ENCODE measurements around the gene ICAM5. TPM values are rescaled to one million over a fixed set of nuclear protein-coding genes. Genes with fewer than 3 reads are reported as not detected.
"Not testable (repeated sequence)": the region's sequence is repeated elsewhere in the genome, so short reads cannot be mapped to it uniquely, and the experiment has no call there.

ICAM5 gene
- polyA plus RNA-seq, 4 donors: 0.10 to 0.54 (median 0.52) TPM; not detected in 1

- peaks cover 0 to 5% (median 0%) of the 10 kb centered on the region in 3 donors for H3K27me3 ChIP-seq (ENCODE audit: control insufficient read depth in 3 of 3, insufficient read depth in 3 of 3, low read length in 3 of 3)
- no peak for DNase-seq
- no peak for FAIRE-seq
- H3K27ac ChIP-seq (ENCODE audit: low read depth in 1 of 3, low read length in 2 of 3): no peak overlapping the region
- H3K4me1 ChIP-seq (ENCODE audit: control insufficient read depth in 3 of 3, insufficient read depth in 2 of 3, low read depth in 1 of 3, low read length in 2 of 3): no peaks in the 10 kb centered on the region
- H3K9me3 ChIP-seq (ENCODE audit: control insufficient read depth in 2 of 2, insufficient read depth in 1 of 2, low read depth in 1 of 2, low read length in 1 of 2): no peaks in the 10 kb centered on the region
- H3K4me3 ChIP-seq (ENCODE audit: low read depth in 1 of 3, low read length in 3 of 3): no peak overlapping the region
- WGBS, 3 donors: 85 to 90% (median 87%) methylated on average over 9 of the region's 9 CpGs
- H3K36me3 ChIP-seq (ENCODE audit: control insufficient read depth in 3 of 3, insufficient read depth in 2 of 3, low read depth in 1 of 3, low read length in 3 of 3): peaks cover 0 to 11% (median 3%) of the 10 kb centered on the region in 3 donors
These were observed 11.8 kb upstream of the ICAM5 start for GRCh38 chr19:10277795-10278589.

GRCh38 chr19:10278935-10279334 lies 10.8 kb upstream of the ICAM5 start:
- Histone ChIP-seq H3K4me1 (ENCODE audit: control insufficient read depth in 3 of 3, insufficient read depth in 2 of 3, low read depth in 1 of 3, low read length in 2 of 3) (no peaks in the 10 kb centered on the region), H3K9me3 (ENCODE audit: control insufficient read depth in 2 of 2, insufficient read depth in 1 of 2, low read depth in 1 of 2, low read length in 1 of 2) (no peaks in the 10 kb centered on the region), H3K27me3 (ENCODE audit: control insufficient read depth in 3 of 3, insufficient read depth in 3 of 3, low read length in 3 of 3) (peaks cover 0 to 5% (median 0%) of the 10 kb centered on the region in 3 donors), H3K4me3 (ENCODE audit: low read depth in 1 of 3, low read length in 3 of 3) (no peak overlapping the region), H3K27ac (ENCODE audit: low read depth in 1 of 3, low read length in 2 of 3) (no peak overlapping the region), H3K36me3 (ENCODE audit: control insufficient read depth in 3 of 3, insufficient read depth in 2 of 3, low read depth in 1 of 3, low read length in 3 of 3) (peaks cover 0 to 19% (median 3%) of the 10 kb centered on the region in 3 donors)
- no peak for DNase-seq
- no peak for FAIRE-seq
- WGBS, 3 donors: 96 to 100% (median 99%) methylated on average over 1 of the region's 1 CpG

- WGBS, 3 donors: 74 to 87% (median 76%) methylated on average over 5 of the region's 5 CpGs
- Histone ChIP-seq H3K4me3 (ENCODE audit: low read depth in 1 of 3, low read length in 3 of 3) (no peak overlapping the region), H3K4me1 (ENCODE audit: control insufficient read depth in 3 of 3, insufficient read depth in 2 of 3, low read depth in 1 of 3, low read length in 2 of 3) (no peaks in the 10 kb centered on the region), H3K27ac (ENCODE audit: low read depth in 1 of 3, low read length in 2 of 3) (no peak overlapping the region), H3K36me3 (ENCODE audit: control insufficient read depth in 3 of 3, insufficient read depth in 2 of 3, low read depth in 1 of 3, low read length in 3 of 3) (peaks cover 0 to 25% (median 4%) of the 10 kb centered on the region in 3 donors), H3K27me3 (ENCODE audit: control insufficient read depth in 3 of 3, insufficient read depth in 3 of 3, low read length in 3 of 3) (peaks cover 0 to 5% (median 0%) of the 10 kb centered on the region in 3 donors), H3K9me3 (ENCODE audit: control insufficient read depth in 2 of 2, insufficient read depth in 1 of 2, low read depth in 1 of 2, low read length in 1 of 2) (no peaks in the 10 kb centered on the region)
- FAIRE-seq: no peak
- DNase-seq: no peak
These were observed 9.9 kb upstream of the ICAM5 start for GRCh38 chr19:10279737-10280442.

GRCh38 chr19:10282043-10282442 lies 7.7 kb upstream of the ICAM5 start:
- peaks cover 0 to 29% (median 2%) of the 10 kb centered on the region in 3 donors for H3K36me3 ChIP-seq (ENCODE audit: control insufficient read depth in 3 of 3, insufficient read depth in 2 of 3, low read depth in 1 of 3, low read length in 3 of 3)
- H3K9me3 ChIP-seq (ENCODE audit: control insufficient read depth in 2 of 2, insufficient read depth in 1 of 2, low read depth in 1 of 2, low read length in 1 of 2): not testable (repeated sequence)

GRCh38 chr19:10283301-10284064 lies 6.3 kb upstream of the ICAM5 start:
- Histone ChIP-seq H3K4me3 (ENCODE audit: low read depth in 1 of 3, low read length in 3 of 3) (no peak overlapping the region), H3K27ac (ENCODE audit: low read depth in 1 of 3, low read length in 2 of 3) (no peak overlapping the region), H3K27me3 (ENCODE audit: control insufficient read depth in 3 of 3, insufficient read depth in 3 of 3, low read length in 3 of 3) (peaks cover 0 to 24% (median 3%) of the 10 kb centered on the region in 3 donors), H3K9me3 (ENCODE audit: control insufficient read depth in 2 of 2, insufficient read depth in 1 of 2, low read depth in 1 of 2, low read length in 1 of 2) (no peaks in the 10 kb centered on the region), H3K36me3 (ENCODE audit: control insufficient read depth in 3 of 3, insufficient read depth in 2 of 3, low read depth in 1 of 3, low read length in 3 of 3) (peaks cover 0 to 27% (median 2%) of the 10 kb centered on the region in 3 donors), H3K4me1 (ENCODE audit: control insufficient read depth in 3 of 3, insufficient read depth in 2 of 3, low read depth in 1 of 3, low read length in 2 of 3) (peaks cover 0 to 19% (median 0%) of the 10 kb centered on the region in 3 donors)
- WGBS, 3 donors: 29 to 72% (median 44%) methylated on average over 23 of the region's 23 CpGs
- DNase-seq (no peak), FAIRE-seq (no peak)

More at GRCh38 chr19:10282043-10282442, 7.7 kb upstream of the ICAM5 start:
- H3K27me3 ChIP-seq (ENCODE audit: control insufficient read depth in 3 of 3, insufficient read depth in 3 of 3, low read length in 3 of 3); DNase-seq; H3K27ac ChIP-seq (ENCODE audit: low read depth in 1 of 3, low read length in 2 of 3); FAIRE-seq; H3K4me1 ChIP-seq (ENCODE audit: control insufficient read depth in 3 of 3, insufficient read depth in 2 of 3, low read depth in 1 of 3, low read length in 2 of 3); H3K4me3 ChIP-seq (ENCODE audit: low read depth in 1 of 3, low read length in 3 of 3): not testable (repeated sequence)
- 84 to 93% (median 92%) methylated on average over 5 of the region's 5 CpGs for WGBS, 3 donors

GRCh38 chr19:10284065-10284959 lies 5.4 kb upstream of the ICAM5 start:
- 90 to 93% (median 91%) methylated on average over 34 of the region's 34 CpGs for WGBS, 3 donors

GRCh38 chr19:10284960-10285278 lies 4.8 kb upstream of the ICAM5 start:
- no peaks in the 10 kb centered on the region for H3K9me3 ChIP-seq (ENCODE audit: control insufficient read depth in 2 of 2, insufficient read depth in 1 of 2, low read depth in 1 of 2, low read length in 1 of 2)
- H3K27me3 ChIP-seq (ENCODE audit: control insufficient read depth in 3 of 3, insufficient read depth in 3 of 3, low read length in 3 of 3): peaks cover 0 to 33% (median 10%) of the 10 kb centered on the region in 3 donors
- no peak for FAIRE-seq
- no peak overlapping the region for H3K4me3 ChIP-seq (ENCODE audit: low read depth in 1 of 3, low read length in 3 of 3)
- H3K36me3 ChIP-seq (ENCODE audit: control insufficient read depth in 3 of 3, insufficient read depth in 2 of 3, low read depth in 1 of 3, low read length in 3 of 3): peaks cover 0 to 27% (median 2%) of the 10 kb centered on the region in 3 donors
- no peak overlapping the region for H3K27ac ChIP-seq (ENCODE audit: low read depth in 1 of 3, low read length in 2 of 3)
- no peak for DNase-seq
- H3K4me1 ChIP-seq (ENCODE audit: control insufficient read depth in 3 of 3, insufficient read depth in 2 of 3, low read depth in 1 of 3, low read length in 2 of 3): peaks cover 0 to 31% (median 0%) of the 10 kb centered on the region in 3 donors
- 95 to 96% (median 96%) methylated on average over 13 of the region's 13 CpGs for WGBS, 3 donors

More at GRCh38 chr19:10284065-10284959, 5.4 kb upstream of the ICAM5 start:
- Histone ChIP-seq H3K4me3 (ENCODE audit: low read depth in 1 of 3, low read length in 3 of 3) (no peak overlapping the region), H3K4me1 (ENCODE audit: control insufficient read depth in 3 of 3, insufficient read depth in 2 of 3, low read depth in 1 of 3, low read length in 2 of 3) (peaks cover 0 to 28% (median 0%) of the 10 kb centered on the region in 3 donors), H3K36me3 (ENCODE audit: control insufficient read depth in 3 of 3, insufficient read depth in 2 of 3, low read depth in 1 of 3, low read length in 3 of 3) (peaks cover 0 to 27% (median 2%) of the 10 kb centered on the region in 3 donors), H3K27ac (ENCODE audit: low read depth in 1 of 3, low read length in 2 of 3) (no peak overlapping the region), H3K9me3 (ENCODE audit: control insufficient read depth in 2 of 2, insufficient read depth in 1 of 2, low read depth in 1 of 2, low read length in 1 of 2) (no peaks in the 10 kb centered on the region), H3K27me3 (ENCODE audit: control insufficient read depth in 3 of 3, insufficient read depth in 3 of 3, low read length in 3 of 3) (peaks cover 0 to 27% (median 6%) of the 10 kb centered on the region in 3 donors)
- no peak for DNase-seq
- FAIRE-seq: no peak
